ENCODE measurements around the gene COIL.

- TF ChIP-seq FOXJ3 (CRISPR knock-in tag; IDR thresholded peaks at IDR 0.05) (no peak), RFX5 (IDR thresholded peaks at IDR 0.05; ENCODE audit: low read depth, low read length) (no peak), CEBPZ (IDR thresholded peaks at IDR 0.05; ENCODE audit: borderline replicate concordance, low read depth, low read length) (no peak), RAD51 (IDR thresholded peaks at IDR 0.05; ENCODE audit: borderline replicate concordance, low read depth) (no peak), HLTF (IDR thresholded peaks at IDR 0.05) (no peak)
These were observed 10.1 kb upstream of the COIL start for GRCh38 chr17:56970974-56971373.
